ENCODE data around the gene CNTNAP2.

The CNTNAP2 gene

GRCh38 chr7:148153616-148154284 is 2037.1 kb downstream of the CNTNAP2 start:
- Histone ChIP-seq H3K4me1 (ENCODE audit: control extremely low read depth in 1 of 4, control insufficient read depth in 4 of 4, insufficient read depth in 4 of 4, low read length in 3 of 4) (no peaks in the 10 kb centered on the region), H3K9me3 (ENCODE audit: control extremely low read depth in 1 of 5, control insufficient read depth in 4 of 5, insufficient read depth in 2 of 5, low read depth in 1 of 5, low read length in 4 of 5) (peaks cover 0 to 11% (median 4%) of the 10 kb centered on the region in 5 experiments), H3K36me3 (ENCODE audit: control insufficient read depth in 4 of 4, insufficient read depth in 4 of 4, low read length in 3 of 4) (no peaks in the 10 kb centered on the region), H3K27me3 (replicated peaks in 2 of 5; ENCODE audit: control insufficient read depth in 4 of 5, insufficient read depth in 5 of 5, low read length in 4 of 5) (no peaks in the 10 kb centered on the region), H3K4me3 (ENCODE audit: control insufficient read depth in 1 of 7, extremely low read depth in 1 of 7, insufficient read depth in 4 of 7, low read depth in 2 of 7, low read length in 6 of 7) (no peak overlapping the region), H3K27ac (ENCODE audit: insufficient read depth in 1 of 2, low read depth in 1 of 2, low read length in 2 of 2, poor library complexity in 1 of 2, severe bottlenecking in 2 of 2) (no peak overlapping the region)
- ChIA-PET CTCF (interaction anchor here (3.3 kb wide), 1 partner anchor 10 kb away, joined by 9 read pairs; no protein-coding TSS in a partner anchor), POLR2A (no interaction called here)
- 97% methylated on average over 6 of the region's 6 CpGs for WGBS (ENCODE audit: insufficient coverage)
- DNase-seq: no peak

DNA sequence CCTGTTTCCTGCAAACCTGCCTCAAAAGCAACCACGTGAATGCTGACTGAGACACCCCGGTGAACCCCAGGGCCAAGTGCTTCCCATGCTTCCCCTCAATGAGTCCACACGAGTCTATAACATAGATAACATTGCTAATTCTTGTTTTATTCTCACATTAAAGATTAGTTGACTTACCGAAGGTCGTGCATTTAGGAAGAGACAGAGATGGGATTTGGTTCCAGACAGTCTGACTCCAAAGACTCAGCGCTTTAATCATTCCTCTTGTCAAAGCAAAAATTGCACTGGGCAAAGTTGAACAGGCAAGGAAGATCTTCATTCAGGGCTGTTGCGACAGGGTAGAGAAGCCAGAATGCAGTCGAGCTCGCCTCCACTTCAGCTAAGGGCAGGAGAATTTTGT is 2038.4 kb downstream of the CNTNAP2 start:
- WGBS (ENCODE audit: insufficient coverage): 96% methylated on average over 6 of the region's 9 CpGs
- Histone ChIP-seq H3K4me3 (ENCODE audit: control insufficient read depth in 1 of 7, extremely low read depth in 1 of 7, insufficient read depth in 4 of 7, low read depth in 2 of 7, low read length in 6 of 7) (no peak overlapping the region), H3K4me1 (ENCODE audit: control extremely low read depth in 1 of 4, control insufficient read depth in 4 of 4, insufficient read depth in 4 of 4, low read length in 3 of 4) (no peaks in the 10 kb centered on the region), H3K36me3 (ENCODE audit: control insufficient read depth in 4 of 4, insufficient read depth in 4 of 4, low read length in 3 of 4) (no peaks in the 10 kb centered on the region), H3K27me3 (replicated peaks in 2 of 5; ENCODE audit: control insufficient read depth in 4 of 5, insufficient read depth in 5 of 5, low read length in 4 of 5) (no peaks in the 10 kb centered on the region), H3K27ac (ENCODE audit: insufficient read depth in 1 of 2, low read depth in 1 of 2, low read length in 2 of 2, poor library complexity in 1 of 2, severe bottlenecking in 2 of 2) (no peak overlapping the region), H3K9me3 (ENCODE audit: control extremely low read depth in 1 of 5, control insufficient read depth in 4 of 5, insufficient read depth in 2 of 5, low read depth in 1 of 5, low read length in 4 of 5) (peaks cover 0 to 11% (median 4%) of the 10 kb centered on the region in 5 experiments)
- CTCF ChIA-PET: interaction anchor here (3.3 kb wide), 1 partner anchor 11 kb away, joined by 9 read pairs; no protein-coding TSS in a partner anchor
- POLR2A ChIA-PET: no interaction called here
- no peak for DNase-seq

DNA sequence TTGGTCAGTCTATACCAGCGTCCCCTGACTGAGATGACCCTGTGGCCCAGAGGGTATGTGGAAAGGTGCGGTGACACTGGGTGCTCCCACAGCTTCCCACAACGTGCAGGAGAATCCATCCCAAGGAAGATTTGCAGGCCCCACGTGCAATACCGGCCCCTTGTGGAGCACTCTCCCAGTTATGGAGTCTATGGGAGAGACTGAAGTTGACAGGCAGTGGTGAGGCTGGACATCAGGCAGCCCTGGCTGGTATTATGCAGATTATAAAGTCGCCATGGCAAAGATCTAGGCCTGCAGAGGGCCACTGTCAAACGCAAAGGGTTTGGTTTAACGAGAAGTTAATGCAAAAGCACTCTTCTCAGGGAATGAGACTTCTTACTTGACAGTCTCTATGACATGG is 2039.2 kb downstream of the CNTNAP2 start:
- peaks cover 0 to 11% (median 4%) of the 10 kb centered on the region in 5 experiments for H3K9me3 ChIP-seq (ENCODE audit: control extremely low read depth in 1 of 5, control insufficient read depth in 4 of 5, insufficient read depth in 2 of 5, low read depth in 1 of 5, low read length in 4 of 5)
- no peak overlapping the region for H3K27ac ChIP-seq (ENCODE audit: insufficient read depth in 1 of 2, low read depth in 1 of 2, low read length in 2 of 2, poor library complexity in 1 of 2, severe bottlenecking in 2 of 2)
- H3K27me3 ChIP-seq (replicated peaks in 2 of 5; ENCODE audit: control insufficient read depth in 4 of 5, insufficient read depth in 5 of 5, low read length in 4 of 5): no peaks in the 10 kb centered on the region
- DNase-seq: no peak
- ChIA-PET CTCF (interaction anchor here (3.3 kb wide), 1 partner anchor 12 kb away, joined by 9 read pairs; no protein-coding TSS in a partner anchor), POLR2A (no interaction called here)
- no peaks in the 10 kb centered on the region for H3K36me3 ChIP-seq (ENCODE audit: control insufficient read depth in 4 of 4, insufficient read depth in 4 of 4, low read length in 3 of 4)
- no peaks in the 10 kb centered on the region for H3K4me1 ChIP-seq (ENCODE audit: control extremely low read depth in 1 of 4, control insufficient read depth in 4 of 4, insufficient read depth in 4 of 4, low read length in 3 of 4)
- no peak overlapping the region for H3K4me3 ChIP-seq (ENCODE audit: control insufficient read depth in 1 of 7, extremely low read depth in 1 of 7, insufficient read depth in 4 of 7, low read depth in 2 of 7, low read length in 6 of 7)
- WGBS (ENCODE audit: insufficient coverage): 94% methylated on average over 6 of the region's 8 CpGs

GRCh38 chr7:148156233-148156632 is 2039.6 kb downstream of the CNTNAP2 start:
- H3K27ac ChIP-seq (ENCODE audit: insufficient read depth in 1 of 2, low read depth in 1 of 2, low read length in 2 of 2, poor library complexity in 1 of 2, severe bottlenecking in 2 of 2): no peak overlapping the region
- no peak overlapping the region for H3K4me3 ChIP-seq (ENCODE audit: control insufficient read depth in 1 of 7, extremely low read depth in 1 of 7, insufficient read depth in 4 of 7, low read depth in 2 of 7, low read length in 6 of 7)
- WGBS (ENCODE audit: insufficient coverage): 92% methylated on average over 4 of the region's 6 CpGs
- no peaks in the 10 kb centered on the region for H3K4me1 ChIP-seq (ENCODE audit: control extremely low read depth in 1 of 4, control insufficient read depth in 4 of 4, insufficient read depth in 4 of 4, low read length in 3 of 4)
- H3K27me3 ChIP-seq (replicated peaks in 2 of 5; ENCODE audit: control insufficient read depth in 4 of 5, insufficient read depth in 5 of 5, low read length in 4 of 5): no peaks in the 10 kb centered on the region
- ChIA-PET CTCF (interaction anchor here (3.3 kb wide), 1 partner anchor 13 kb away, joined by 9 read pairs; no protein-coding TSS in a partner anchor), POLR2A (no interaction called here)
- DNase-seq: no peak
- H3K36me3 ChIP-seq (ENCODE audit: control insufficient read depth in 4 of 4, insufficient read depth in 4 of 4, low read length in 3 of 4): no peaks in the 10 kb centered on the region
- peaks cover 0 to 11% (median 4%) of the 10 kb centered on the region in 5 experiments for H3K9me3 ChIP-seq (ENCODE audit: control extremely low read depth in 1 of 5, control insufficient read depth in 4 of 5, insufficient read depth in 2 of 5, low read depth in 1 of 5, low read length in 4 of 5)

GRCh38 chr7:148159331-148159730 is 2042.7 kb downstream of the CNTNAP2 start:
- no peak overlapping the region for H3K27ac ChIP-seq (ENCODE audit: insufficient read depth in 1 of 2, low read depth in 1 of 2, low read length in 2 of 2, poor library complexity in 1 of 2, severe bottlenecking in 2 of 2)
- POLR2A ChIA-PET: no interaction called here
- H3K36me3 ChIP-seq (ENCODE audit: control insufficient read depth in 4 of 4, insufficient read depth in 4 of 4, low read length in 3 of 4): no peaks in the 10 kb centered on the region
- no peaks in the 10 kb centered on the region for H3K27me3 ChIP-seq (replicated peaks in 2 of 5; ENCODE audit: control insufficient read depth in 4 of 5, insufficient read depth in 5 of 5, low read length in 4 of 5)
- no peak overlapping the region for H3K4me3 ChIP-seq (ENCODE audit: control insufficient read depth in 1 of 7, extremely low read depth in 1 of 7, insufficient read depth in 4 of 7, low read depth in 2 of 7, low read length in 6 of 7)
- no peak for DNase-seq
- CTCF ChIA-PET: no interaction called here
- WGBS (ENCODE audit: insufficient coverage): no CpG with 5 or more reads among the region's 4 CpGs
- H3K9me3 ChIP-seq (ENCODE audit: control extremely low read depth in 1 of 5, control insufficient read depth in 4 of 5, insufficient read depth in 2 of 5, low read depth in 1 of 5, low read length in 4 of 5): no peaks in the 10 kb centered on the region
- no peaks in the 10 kb centered on the region for H3K4me1 ChIP-seq (ENCODE audit: control extremely low read depth in 1 of 4, control insufficient read depth in 4 of 4, insufficient read depth in 4 of 4, low read length in 3 of 4)

GRCh38 chr7:148161776-148162175 is 2045.2 kb downstream of the CNTNAP2 start:
- CTCF ChIA-PET: no interaction called here
- Histone ChIP-seq H3K4me1 (ENCODE audit: control extremely low read depth in 1 of 4, control insufficient read depth in 4 of 4, insufficient read depth in 4 of 4, low read length in 3 of 4) (no peaks in the 10 kb centered on the region), H3K9me3 (ENCODE audit: control extremely low read depth in 1 of 5, control insufficient read depth in 4 of 5, insufficient read depth in 2 of 5, low read depth in 1 of 5, low read length in 4 of 5) (no peaks in the 10 kb centered on the region), H3K27ac (ENCODE audit: insufficient read depth in 1 of 2, low read depth in 1 of 2, low read length in 2 of 2, poor library complexity in 1 of 2, severe bottlenecking in 2 of 2) (no peak overlapping the region), H3K27me3 (replicated peaks in 2 of 5; ENCODE audit: control insufficient read depth in 4 of 5, insufficient read depth in 5 of 5, low read length in 4 of 5) (no peaks in the 10 kb centered on the region), H3K36me3 (ENCODE audit: control insufficient read depth in 4 of 4, insufficient read depth in 4 of 4, low read length in 3 of 4) (no peaks in the 10 kb centered on the region), H3K4me3 (ENCODE audit: control insufficient read depth in 1 of 7, extremely low read depth in 1 of 7, insufficient read depth in 4 of 7, low read depth in 2 of 7, low read length in 6 of 7) (no peak overlapping the region)
- DNase-seq: no peak
- POLR2A ChIA-PET: no interaction called here
- 100% methylated on average over 4 of the region's 4 CpGs for WGBS (ENCODE audit: insufficient coverage)

GRCh38 chr7:148162808-148163207 is 2046.2 kb downstream of the CNTNAP2 start:
- Histone ChIP-seq H3K4me1 (ENCODE audit: control extremely low read depth in 1 of 4, control insufficient read depth in 4 of 4, insufficient read depth in 4 of 4, low read length in 3 of 4) (no peaks in the 10 kb centered on the region), H3K9me3 (ENCODE audit: control extremely low read depth in 1 of 5, control insufficient read depth in 4 of 5, insufficient read depth in 2 of 5, low read depth in 1 of 5, low read length in 4 of 5) (no peaks in the 10 kb centered on the region), H3K36me3 (ENCODE audit: control insufficient read depth in 4 of 4, insufficient read depth in 4 of 4, low read length in 3 of 4) (no peaks in the 10 kb centered on the region), H3K4me3 (ENCODE audit: control insufficient read depth in 1 of 7, extremely low read depth in 1 of 7, insufficient read depth in 4 of 7, low read depth in 2 of 7, low read length in 6 of 7) (no peak overlapping the region), H3K27me3 (replicated peaks in 2 of 5; ENCODE audit: control insufficient read depth in 4 of 5, insufficient read depth in 5 of 5, low read length in 4 of 5) (no peaks in the 10 kb centered on the region), H3K27ac (ENCODE audit: insufficient read depth in 1 of 2, low read depth in 1 of 2, low read length in 2 of 2, poor library complexity in 1 of 2, severe bottlenecking in 2 of 2) (no peak overlapping the region)
- no CpG with 5 or more reads among the region's 4 CpGs for WGBS (ENCODE audit: insufficient coverage)
- POLR2A ChIA-PET: no interaction called here
- no peak for DNase-seq
- CTCF ChIA-PET: interaction anchor here (1.5 to 1.7 kb wide), 2 partner anchors 19 to 29 kb away, joined by 4 to 6 read pairs; no protein-coding TSS in a partner anchor

All from common myeloid progenitor, CD34-positive (primary cell).